ENCODE data around the gene ELAC2. TPM values are rescaled to one million over a fixed set of nuclear protein-coding genes. Genes with fewer than 3 reads are reported as not detected.

Gene ELAC2
- total and polyA plus RNA-seq, 2 of the 4 experiments (the other 2 are of a cell fraction) = 75.2 to 80.7 TPM

DNA sequence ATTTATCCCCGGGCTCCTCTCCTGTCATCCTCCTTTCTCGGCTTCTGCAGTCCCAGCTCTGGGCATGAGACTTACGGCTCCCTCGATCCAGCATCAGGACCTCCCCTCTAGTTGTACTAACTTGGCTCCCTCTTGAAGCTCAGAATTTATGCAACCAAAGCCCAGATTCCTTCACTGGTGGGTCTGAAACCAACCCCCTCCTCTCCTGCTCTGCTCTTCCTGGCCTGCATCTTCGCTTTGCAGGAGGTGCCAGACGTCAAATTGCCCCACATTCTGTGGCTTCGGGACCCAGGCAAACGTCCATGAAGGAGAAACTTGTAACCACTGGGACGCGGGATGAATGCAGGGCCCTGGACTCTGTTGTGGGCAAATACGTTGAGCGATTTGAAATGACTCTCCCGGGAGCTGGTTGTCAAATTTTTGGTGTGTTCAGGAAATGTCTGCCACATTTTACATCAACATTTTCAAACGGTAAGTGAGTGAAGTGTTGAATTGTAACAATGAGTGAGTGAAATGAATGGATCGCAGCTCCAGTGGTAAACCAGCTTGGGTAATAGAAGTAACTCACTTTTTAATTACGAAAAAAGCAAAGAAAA is 29.3 kb upstream of the ELAC2 start:
- TF ChIP-seq CEBPB (IDR thresholded peaks at IDR 0.05; ENCODE audit: low read depth, low read length) (no peak), BHLHE40 (IDR thresholded peaks at IDR 0.05; ENCODE audit: low read depth, low read length) (no peak), RCOR1 (IDR thresholded peaks at IDR 0.05; ENCODE audit: insufficient replicate concordance, low read length) (no peak), FOS (IDR thresholded peaks at IDR 0.05; ENCODE audit: low read depth, low read length) (no peak), USF2 (IDR thresholded peaks at IDR 0.05; ENCODE audit: low read depth, low read length) (no peak), SMC3 (IDR thresholded peaks at IDR 0.05; ENCODE audit: low read depth, low read length) (no peak), POLR2A (IDR thresholded peaks at IDR 0.05; ENCODE audit: low read depth, low read length) (no peak), MAFK (IDR thresholded peaks at IDR 0.05; ENCODE audit: low read depth, low read length) (no peak), CHD1 (IDR thresholded peaks at IDR 0.05; ENCODE audit: low read depth, low read length) (no peak), CTCF (conservative IDR thresholded peaks at IDR 0.05; ENCODE audit: low read depth, low read length) (no peak)
- intact Hi-C loops (cut with micrococcal nuclease) = no loop called here
- H3K27ac ChIP-seq (ENCODE audit: insufficient read depth, low read length) = no peak overlapping the region
- no TSS peak for BruUV-seq (replicated peaks)
- no peak overlapping the region for H3K56ac ChIP-seq (ENCODE audit: extremely low read depth, insufficient read depth, low read length)
- no peaks in the 10 kb centered on the region for H3K9me1 ChIP-seq (ENCODE audit: insufficient read depth, low read length)
- H2BK15ac ChIP-seq (ENCODE audit: low read depth, low read length) = no peak overlapping the region
- no peak overlapping the region for H4K8ac ChIP-seq (ENCODE audit: low read depth in 2 of 2, low read length in 2 of 2)
- no peaks in the 10 kb centered on the region for H3K4me1 ChIP-seq (ENCODE audit: control insufficient read depth, insufficient read depth, low read length)
- no peak overlapping the region for H2AK9ac ChIP-seq (replicated peaks; ENCODE audit: low read depth, low read length, poor library complexity)
- no peak overlapping the region for H2BK120ac ChIP-seq (ENCODE audit: low read depth, low read length)
- H2AK5ac ChIP-seq (ENCODE audit: low read depth, low read length) = no peak overlapping the region
- H3K9ac ChIP-seq (ENCODE audit: low read depth, low read length) = no peak overlapping the region
- H4K20me1 ChIP-seq (ENCODE audit: insufficient read depth, low read length) = no peaks in the 10 kb centered on the region
- no peaks in the 10 kb centered on the region for H3K9me3 ChIP-seq (ENCODE audit: control insufficient read depth, insufficient read depth, low read length)
- CTCF ChIA-PET = no interaction called here
- H3K79me1 ChIP-seq (ENCODE audit: low read depth in 1 of 2, low read length in 2 of 2) = no peaks in the 10 kb centered on the region
- H3K14ac ChIP-seq (replicated peaks; ENCODE audit: low read depth, low read length) = no peak overlapping the region
- POLR2A ChIA-PET (ENCODE audit: unreplicated experiment) = no interaction called here
- H2BK5ac ChIP-seq (ENCODE audit: low read depth, low read length, poor library complexity, severe bottlenecking) = no peak overlapping the region
- WGBS, 2 experiments (ENCODE audit: extremely low coverage in 2 of 2, insufficient read length in 1 of 2) = 23% methylated on average over 4 of the region's 16 CpGs; no CpG with 5 or more reads in 1 of the 2 experiments
- DNase-seq = no peak
- no peak overlapping the region for H4K5ac ChIP-seq (ENCODE audit: low read depth, low read length)
- dilution Hi-C loops (cut with HindIII; ENCODE audit: low sequenced_read_pairs, unreplicated experiment) = no loop called here
- H3K4me2 ChIP-seq (ENCODE audit: low read depth, low read length) = no peak overlapping the region
- no peak overlapping the region for H4K91ac ChIP-seq (ENCODE audit: insufficient read depth, low read depth, low read length)
- no peak overlapping the region for H2AFZ ChIP-seq (replicated peaks; ENCODE audit: low read length, poor library complexity)
- in situ Hi-C loops (cut with MboI; ENCODE audit: low sequenced_read_pairs) = no loop called here
- no peak overlapping the region for H3K4me3 ChIP-seq (ENCODE audit: insufficient read depth, low read depth, low read length)
- H3K18ac ChIP-seq (ENCODE audit: low read depth, low read length) = no peak overlapping the region
- no peaks in the 10 kb centered on the region for H3K36me3 ChIP-seq (ENCODE audit: control insufficient read depth, insufficient read depth, low read length)
- no peak overlapping the region for H3K4ac ChIP-seq (ENCODE audit: low read depth, low read length)
- no peak overlapping the region for H2BK20ac ChIP-seq (ENCODE audit: low read depth, low read length)
- H3K27me3 ChIP-seq (ENCODE audit: control insufficient read depth, insufficient read depth, low read length) = peaks cover 23% of the 10 kb centered on the region
- ATAC-seq (ENCODE audit: low read depth) = no peak
- H3K23ac ChIP-seq (ENCODE audit: low read depth, low read length) = no peak overlapping the region
